NCI-H2171 (cell line): ENCODE results near the gene GET4.
"Not testable (repeated sequence)": the region's sequence is repeated elsewhere in the genome, so short reads cannot be mapped to it uniquely, and the experiment has no call there.

Source experiments
- DNase-seq: peaks from one replicate; lab custom pipeline; 2025; lab: John Stamatoyannopoulos, UW

Gene GET4

GRCh38 chr7:845731-846130 lies 30.6 kb upstream of the GET4 start:
- no peak for DNase-seq

DNA sequence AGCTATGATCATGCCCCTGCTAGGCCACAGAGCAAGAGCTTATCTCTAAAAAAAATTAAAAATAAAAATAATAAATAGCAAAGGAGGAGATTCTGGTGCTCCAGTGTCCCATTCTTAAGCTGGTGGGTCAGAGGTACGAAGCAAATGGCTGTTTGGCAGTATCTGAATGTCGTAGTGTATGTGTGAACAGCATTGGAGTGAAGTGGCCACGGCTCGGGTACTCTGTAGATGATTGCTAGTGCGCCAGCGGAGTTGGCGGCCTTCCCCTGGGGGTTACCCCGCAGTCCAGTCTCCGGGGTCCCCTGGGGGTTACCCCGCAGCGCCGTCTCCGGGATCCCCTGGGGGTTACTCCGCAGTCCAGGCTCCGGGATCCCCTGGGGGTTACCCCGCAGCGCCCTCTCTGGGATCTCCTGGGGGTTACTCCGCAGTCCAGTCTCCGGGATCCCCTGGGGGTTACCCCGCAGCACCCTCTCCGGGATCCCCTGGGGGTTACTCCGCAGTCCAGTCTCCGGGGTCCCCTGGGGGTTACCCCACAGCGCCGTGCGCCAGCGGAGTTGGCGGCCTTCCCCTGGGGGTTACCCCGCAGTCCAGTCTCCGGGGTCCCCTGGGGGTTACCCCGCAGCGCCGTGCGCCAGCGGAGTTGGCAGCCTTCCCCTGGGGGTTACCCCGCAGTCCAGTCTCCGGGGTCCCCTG lies 29.2 kb upstream of the GET4 start:
- DNase-seq, result not testable (repeated sequence)

- not testable (repeated sequence) for DNase-seq
These were observed 28.6 kb upstream of the GET4 start for GRCh38 chr7:847728-848127.

DNA sequence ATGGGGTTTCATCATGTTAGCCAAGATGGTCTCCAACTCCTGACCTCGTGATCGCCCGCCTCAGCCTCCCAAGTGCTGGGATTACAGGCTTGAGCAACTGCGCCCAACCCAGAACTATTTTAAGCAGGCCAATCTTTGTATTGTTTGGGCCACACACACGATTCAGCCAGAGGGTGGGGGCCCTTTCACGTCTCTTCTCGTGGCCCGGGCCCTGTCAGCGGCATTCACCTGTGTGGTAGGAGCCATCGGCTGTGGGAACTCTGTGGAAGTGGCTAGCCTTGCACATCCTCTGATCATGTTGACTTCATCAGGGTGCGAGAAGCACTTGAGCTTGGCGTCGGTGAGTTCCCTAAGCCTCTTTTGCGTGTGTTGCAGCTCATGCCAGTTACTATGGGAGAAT lies 27.2 kb upstream of the GET4 start:
- DNase-seq, result no peak

DNA sequence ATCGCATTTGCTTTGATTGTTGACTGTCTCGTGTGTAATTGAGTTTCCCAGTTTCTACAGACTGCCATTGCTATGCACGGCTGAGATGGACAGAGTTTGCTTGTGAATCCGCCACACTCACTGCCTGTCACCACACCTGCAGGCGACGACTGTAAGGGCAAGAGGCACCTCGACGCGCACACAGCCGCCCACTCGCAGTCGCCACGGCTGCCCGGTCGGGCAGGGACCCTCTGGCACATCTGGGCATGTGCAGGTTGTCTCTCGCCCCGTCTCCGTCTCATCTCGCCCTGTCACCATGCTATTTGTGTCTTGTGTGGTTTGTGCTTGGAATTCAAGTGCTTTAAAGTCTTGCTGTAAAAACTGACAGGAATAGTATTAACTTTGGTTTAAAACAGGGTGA lies 26.6 kb upstream of the GET4 start:
- DNase-seq, result no peak

GRCh38 chr7:851204-851603 lies 25.1 kb upstream of the GET4 start:
- DNase-seq, result no peak

DNA sequence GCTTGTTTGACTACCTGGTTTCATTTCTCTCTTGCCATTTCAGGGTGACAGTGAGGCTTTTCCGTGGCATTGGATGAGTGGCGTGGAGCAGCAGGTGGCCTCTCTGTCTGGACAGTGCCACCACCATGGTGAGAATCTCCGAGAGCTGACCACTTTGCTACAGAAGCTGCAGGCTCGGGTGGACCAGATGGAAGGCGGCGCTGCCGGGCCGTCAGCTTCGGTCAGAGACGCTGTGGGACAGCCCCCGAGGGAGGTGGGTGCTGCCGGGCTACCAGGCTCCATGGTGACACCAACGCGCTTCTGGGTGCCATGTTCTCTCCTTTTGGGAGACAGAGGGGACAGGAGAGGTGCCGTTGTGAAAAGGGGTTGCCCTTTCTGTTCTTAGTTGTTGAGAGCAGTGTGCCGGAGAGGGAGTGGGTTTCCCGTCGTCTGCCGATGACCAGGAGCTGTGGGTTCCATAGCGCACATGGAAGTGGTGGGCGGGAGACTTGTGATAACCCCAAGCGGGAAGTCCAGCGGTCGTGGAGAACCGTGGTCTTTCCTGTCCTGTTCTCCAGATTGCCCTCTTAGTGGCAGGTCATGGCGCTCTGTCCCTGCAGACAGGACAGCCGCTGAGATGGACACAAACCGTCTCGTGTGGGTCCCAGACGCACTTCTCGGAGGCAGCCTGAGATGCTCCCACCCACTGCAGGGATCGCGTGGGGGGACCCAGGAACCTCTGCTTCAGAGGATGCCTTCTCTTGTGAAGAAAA lies 22.8 kb upstream of the GET4 start:
- no peak for DNase-seq

DNA sequence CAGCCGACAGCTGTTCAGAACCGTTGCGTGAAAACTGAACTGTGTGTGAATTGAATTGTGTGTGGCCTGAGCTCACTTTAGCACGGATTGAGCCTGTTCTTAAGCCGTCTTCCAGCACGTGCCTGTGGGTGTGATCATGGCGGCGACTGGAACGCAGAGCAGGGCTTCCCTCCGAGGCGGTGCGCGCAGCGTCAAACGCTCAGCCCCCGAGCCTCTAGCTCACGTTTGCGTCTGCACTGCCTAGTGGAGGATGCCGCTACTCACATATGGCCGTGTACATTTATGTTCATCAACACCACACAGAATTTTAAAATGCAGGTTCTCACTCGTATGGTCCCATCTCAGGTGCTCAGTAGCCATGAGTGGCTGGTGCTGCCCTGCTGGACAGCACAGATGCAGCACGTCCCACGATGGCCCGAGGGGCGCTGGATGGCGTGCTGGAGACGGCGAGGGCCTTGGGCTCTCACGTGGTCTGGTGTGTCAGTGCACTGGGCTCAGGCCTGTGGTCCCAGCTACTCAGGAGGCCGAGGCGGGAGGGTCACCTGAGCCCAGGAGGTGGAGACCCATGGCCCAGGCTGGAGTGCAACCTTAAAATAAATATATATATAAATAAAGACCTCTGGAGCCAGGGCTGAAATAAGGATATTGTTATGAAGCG lies 22.1 kb upstream of the GET4 start:
- DNase-seq, result no peak

DNA sequence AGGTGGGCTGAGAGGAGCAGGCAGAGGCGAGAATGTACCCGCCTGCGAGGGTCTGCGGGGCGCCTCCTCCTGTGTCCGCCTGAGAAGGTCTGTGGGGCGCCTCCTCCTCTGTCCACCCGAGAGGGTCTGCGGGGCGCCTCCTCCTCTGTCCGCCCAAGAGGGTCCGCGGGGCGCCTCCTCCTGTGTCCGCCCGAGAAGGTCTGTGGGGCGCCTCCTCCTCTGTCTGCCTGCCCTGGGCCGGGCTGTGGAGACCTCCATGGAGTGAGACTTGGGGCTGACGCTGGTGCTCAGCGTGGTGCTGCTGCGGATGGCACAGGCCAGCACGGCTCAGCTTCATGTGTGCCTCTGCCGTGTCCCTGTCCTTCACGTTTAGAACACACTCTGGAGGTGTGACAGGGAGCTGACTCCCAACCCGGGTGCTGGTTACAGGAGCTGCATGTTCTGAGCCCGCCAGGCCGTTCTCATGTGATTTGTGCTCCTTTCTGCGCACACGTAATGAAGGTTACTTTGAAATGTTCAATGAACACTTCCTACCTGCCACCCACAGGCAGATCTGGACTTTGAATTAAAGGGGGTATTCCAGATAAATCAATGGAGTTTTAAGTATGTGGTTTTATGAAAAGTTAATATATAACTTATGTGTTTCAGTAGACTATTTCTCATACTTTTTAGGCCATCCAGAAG lies 20.5 kb upstream of the GET4 start:
- no peak for DNase-seq

- DNase-seq, result no peak
These were observed 19.8 kb upstream of the GET4 start for GRCh38 chr7:856444-857095.

- no peak for DNase-seq
These were observed 18.7 kb upstream of the GET4 start for GRCh38 chr7:857661-858060.

DNA sequence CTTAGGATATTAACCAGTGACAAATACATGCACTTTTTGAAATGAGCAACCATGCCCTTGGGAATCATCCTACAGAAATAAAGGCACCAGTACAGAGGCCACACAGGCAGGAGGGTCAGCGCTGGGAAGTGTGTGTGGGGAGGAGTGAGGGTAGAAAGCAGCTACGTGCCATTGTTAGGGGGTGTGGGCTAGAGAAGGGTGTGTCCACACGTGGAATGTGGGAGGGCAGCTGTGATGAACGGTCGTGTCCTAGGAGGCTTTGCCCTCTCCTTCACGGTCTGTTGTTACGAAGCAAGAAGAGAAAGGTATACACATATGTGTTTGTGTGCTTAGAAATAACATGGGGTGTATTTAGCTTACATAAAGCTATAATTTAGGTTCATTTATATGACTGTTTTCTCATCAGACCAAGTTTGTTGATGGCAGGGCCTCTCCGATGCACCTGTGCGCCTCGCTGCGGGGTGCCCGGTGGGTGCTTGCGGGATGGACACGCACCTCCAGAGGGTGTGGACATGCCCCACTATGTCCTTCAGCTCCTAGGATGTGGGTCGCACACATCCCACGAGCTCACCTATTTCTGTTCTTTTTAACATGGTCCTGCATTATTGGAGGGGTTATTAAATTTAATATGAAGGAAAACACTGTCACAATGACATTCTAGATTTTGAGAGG lies 16.9 kb upstream of the GET4 start:
- no peak for DNase-seq

- DNase-seq, result no peak
These were observed 16.2 kb upstream of the GET4 start for GRCh38 chr7:860149-860548.

DNA sequence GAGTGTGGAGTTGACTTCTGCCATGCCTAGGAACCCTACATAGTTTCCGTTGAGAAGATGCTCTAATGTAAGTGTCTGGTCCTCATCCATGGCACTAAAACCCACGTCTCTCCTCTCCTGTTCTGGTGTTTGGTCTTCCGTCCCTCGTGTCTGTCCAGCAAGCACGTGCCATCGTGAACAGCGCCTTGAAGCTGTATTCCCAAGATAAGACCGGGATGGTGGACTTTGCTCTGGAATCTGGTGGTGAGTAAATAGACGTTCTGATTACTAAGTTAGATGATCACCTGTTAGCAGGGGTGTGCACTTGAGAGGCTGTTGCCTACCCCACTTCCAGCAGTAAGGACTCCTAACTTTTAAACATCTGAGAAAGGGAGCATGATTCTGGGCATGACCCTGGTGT lies 15.1 kb upstream of the GET4 start:
- DNase-seq, result no peak

- DNase-seq, result no peak
These were observed 14.2 kb upstream of the GET4 start for GRCh38 chr7:862157-862556.

- no peak for DNase-seq
These were observed 13.2 kb upstream of the GET4 start for GRCh38 chr7:863106-863505.

DNA sequence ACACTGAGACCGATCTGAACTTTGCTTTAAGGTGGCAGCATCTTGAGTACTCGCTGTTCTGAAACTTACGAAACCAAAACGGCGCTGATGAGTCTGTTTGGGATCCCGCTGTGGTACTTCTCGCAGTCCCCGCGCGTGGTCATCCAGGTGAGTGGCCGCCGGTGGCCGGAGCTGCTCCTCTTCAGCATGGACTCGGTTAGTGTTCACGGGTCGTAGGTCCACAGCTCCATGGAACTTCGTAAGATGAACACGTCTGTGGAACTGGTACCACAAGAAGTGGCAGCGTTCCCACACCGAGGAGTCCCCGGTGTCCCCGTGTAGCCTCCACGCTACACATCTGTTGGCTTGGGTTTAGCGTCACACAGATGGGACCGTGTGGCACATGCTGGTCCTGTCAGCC lies 10.4 kb upstream of the GET4 start:
- DNase-seq, result no peak

DNA sequence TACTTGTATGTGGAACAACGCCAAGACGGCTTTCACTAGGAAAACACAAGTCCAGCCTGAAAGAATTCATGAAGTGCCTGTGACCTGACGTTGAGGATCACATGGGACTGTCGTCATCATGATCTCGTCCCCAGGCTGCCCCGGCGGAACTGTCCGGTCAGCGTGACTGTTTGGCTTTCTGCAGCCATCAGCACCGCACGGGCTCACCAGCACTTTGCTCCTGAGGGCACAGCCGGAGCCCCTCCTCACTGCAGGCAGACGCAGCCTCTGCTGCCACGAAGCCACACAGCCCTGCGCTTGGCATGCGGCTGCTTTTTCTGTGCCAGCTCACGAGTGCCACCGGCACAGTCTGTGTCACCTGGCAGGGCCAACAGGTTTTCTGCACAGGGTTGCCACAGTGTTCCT lies 9.4 kb upstream of the GET4 start:
- no peak for DNase-seq

- no peak for DNase-seq
These were observed 8.8 kb upstream of the GET4 start for GRCh38 chr7:867406-868188.

DNA sequence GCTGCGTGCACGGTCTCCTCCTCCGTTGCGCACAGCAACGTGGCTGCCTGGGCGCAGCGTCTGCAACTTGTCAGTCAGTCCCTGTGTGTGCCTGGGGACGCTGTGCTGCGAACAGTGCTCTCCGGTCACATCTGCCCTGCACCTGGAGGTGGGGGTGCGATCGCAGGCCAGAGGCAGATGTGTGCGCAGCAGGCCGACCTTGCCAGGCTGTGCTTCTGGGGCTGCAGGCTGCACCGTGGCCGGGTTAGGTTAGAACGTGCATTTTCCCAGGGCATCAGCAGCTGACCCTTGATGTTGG lies 8.2 kb upstream of the GET4 start:
- DNase-seq, result no peak

- DNase-seq, result no peak
These were observed 7.0 kb upstream of the GET4 start for GRCh38 chr7:869348-869747.
